Suppressor macrophage treated with lipopolysaccharide for 4 hours (primary cell): ENCODE measurements around the gene MED8.
A peak's percentile ranks its signal among the peaks of the same experiment; 100 is the strongest.

Experiments used
- DNase-seq: peaks from one replicate; pipeline ENCODE4 v3.0.0-alpha.2; 2020

The MED8 gene, protein sequence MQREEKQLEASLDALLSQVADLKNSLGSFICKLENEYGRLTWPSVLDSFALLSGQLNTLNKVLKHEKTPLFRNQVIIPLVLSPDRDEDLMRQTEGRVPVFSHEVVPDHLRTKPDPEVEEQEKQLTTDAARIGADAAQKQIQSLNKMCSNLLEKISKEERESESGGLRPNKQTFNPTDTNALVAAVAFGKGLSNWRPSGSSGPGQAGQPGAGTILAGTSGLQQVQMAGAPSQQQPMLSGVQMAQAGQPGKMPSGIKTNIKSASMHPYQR

GRCh38 chr1:43389326-43390313 lies at the start of gene MED8, which contains the start of gene SZT2:
TSS of gene MED8 (minus strand) at chr1:43389800. CDS start at chr1:43389764, 36 bp downstream.
TSS of gene SZT2 (plus strand) at chr1:43389899. CDS start at chr1:43389969, 70 bp downstream.
- DNase-seq = peak; percentile 97

- DNase-seq = no peak
Observed at GRCh38 chr1:43438953-43439581, 49.5 kb upstream of the MED8 start.

- no peak for DNase-seq
Observed at GRCh38 chr1:43438576-43438952, 49.0 kb upstream of the MED8 start.

DNA sequence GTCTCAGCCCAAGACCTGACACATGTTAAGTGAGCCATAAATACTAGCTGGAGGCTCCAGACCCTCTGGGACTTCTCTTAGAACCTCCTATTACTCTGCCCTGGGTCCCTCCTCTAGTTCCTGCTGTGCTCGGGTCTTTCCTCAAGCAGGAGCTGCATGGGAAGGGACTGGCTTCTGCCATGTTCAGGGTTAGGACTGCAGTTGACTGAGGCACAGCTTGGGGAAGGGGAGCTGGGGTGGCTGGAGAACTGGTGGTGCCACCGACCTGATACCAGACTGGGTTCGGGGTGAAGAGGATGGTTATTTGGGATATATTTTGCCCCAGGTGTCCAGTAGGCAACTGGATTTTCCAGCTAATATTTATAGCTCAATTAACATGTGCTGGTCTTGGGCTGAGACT lies 48.4 kb upstream of the MED8 start:
- DNase-seq = no peak

DNA sequence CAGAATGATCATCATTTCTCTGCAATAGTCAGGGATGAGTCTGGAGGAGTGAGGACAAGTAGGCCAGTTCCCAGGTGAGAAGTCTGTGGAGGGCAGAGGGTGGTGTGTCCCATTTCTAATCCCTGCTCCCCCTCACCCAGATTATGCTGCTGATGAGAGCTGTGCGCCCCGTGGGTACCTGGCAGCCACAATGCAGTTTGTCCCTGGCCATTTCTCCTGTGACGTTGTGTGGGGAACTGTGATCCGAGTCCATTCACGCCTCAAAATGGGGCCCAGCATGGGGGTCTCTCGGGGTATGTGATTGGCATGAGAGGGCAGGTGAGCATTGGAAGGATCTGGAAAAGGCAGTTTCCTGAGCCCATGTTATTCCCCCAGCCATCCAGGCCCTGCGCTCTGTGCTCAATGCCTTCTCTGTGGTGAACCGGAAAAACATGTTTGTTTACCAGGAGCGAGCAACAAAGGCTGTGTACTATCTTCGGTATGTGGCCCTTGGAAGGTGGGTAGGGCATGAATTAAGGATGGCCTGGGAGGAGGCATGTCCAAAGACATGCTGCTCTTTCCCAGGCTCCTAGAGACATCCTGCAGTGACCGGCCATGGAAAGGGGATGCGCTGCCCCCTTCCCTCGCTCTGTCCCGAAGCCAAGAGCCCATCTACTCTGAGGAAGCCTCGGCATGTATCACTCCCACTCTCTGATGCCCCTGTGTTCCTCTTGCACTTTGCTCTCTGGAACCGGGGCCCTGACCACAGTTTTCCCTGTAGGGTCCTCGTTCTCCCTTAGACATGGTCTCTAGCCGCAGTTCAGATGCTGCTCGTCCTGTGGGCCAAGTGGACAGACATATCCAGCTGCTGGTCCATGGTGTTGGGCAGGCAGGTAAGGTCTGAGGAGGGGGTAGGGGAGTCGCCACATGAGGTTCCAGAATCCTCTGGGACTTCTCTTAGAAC lies 47.7 kb upstream of the MED8 start:
- no peak for DNase-seq

- DNase-seq = no peak
Observed at GRCh38 chr1:43436371-43436770, 46.8 kb upstream of the MED8 start.

GRCh38 chr1:43435146-43436145 lies 45.8 kb upstream of the MED8 start:
- no peak for DNase-seq

DNA sequence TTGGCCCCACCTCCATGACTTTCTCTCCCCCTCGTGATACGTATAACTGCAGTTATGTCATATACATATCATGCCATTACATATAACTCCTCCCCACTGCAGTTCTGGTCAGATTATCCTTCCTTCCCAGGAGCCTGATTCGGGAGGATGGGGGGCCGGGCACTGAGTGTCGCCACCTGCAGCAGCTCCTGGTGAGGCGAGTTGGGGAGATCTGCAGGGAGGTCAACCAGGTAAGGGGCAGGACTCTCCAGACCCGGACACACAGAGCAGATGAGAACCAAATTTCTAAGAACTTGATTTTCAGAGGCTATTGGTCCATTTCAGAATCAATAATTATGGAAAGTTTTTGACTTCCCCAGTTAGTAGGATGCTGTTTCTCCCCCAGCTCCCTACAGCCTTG lies 44.7 kb upstream of the MED8 start:
- DNase-seq = no peak

- no peak for DNase-seq
Observed at GRCh38 chr1:43432907-43433306, 43.3 kb upstream of the MED8 start.

- no peak for DNase-seq
Observed at GRCh38 chr1:43432171-43432860, 42.7 kb upstream of the MED8 start.

DNA sequence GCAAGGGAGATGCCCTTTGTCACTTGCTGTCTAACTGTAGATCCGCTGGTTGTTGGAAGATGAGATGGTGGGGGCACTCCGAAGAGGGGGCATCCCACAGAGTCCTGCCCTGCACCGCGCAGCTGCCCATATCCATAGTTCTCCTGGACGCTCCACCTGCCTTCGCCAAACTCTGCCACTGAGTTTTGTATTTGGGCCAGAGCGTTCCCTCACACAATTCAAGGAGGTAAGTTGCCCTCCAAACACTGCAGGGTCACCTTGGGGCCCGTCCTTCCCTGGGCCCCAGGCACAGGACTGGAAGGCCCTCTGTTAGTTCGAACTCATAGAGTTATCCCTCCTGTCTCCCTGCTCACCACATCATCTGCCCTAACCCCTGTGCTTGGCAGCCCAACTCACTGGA lies 42.1 kb upstream of the MED8 start:
- DNase-seq = no peak

DNA sequence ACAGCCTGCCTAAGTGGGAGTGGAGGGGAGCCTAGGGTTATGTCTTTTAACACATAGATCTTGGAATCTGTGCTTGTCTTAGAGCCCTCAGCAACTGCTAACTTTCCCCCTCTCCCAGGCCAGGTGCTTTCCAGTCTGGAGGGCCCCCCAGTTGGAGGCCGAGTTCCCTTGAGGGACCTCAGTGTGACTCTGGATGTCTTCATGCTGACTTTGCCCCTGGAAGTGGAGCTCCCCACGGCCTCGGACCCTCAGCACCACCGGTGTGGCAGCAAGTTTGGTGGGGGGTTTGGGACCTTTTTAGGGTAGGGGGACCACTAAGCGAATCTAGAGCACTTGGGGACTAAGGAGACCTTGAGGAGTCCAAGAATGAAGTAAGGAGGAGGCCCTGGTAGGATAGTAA lies 41.2 kb upstream of the MED8 start:
- DNase-seq = no peak

GRCh38 chr1:43427941-43428340 lies 38.3 kb upstream of the MED8 start:
- no peak for DNase-seq

GRCh38 chr1:43427524-43427923 lies 37.9 kb upstream of the MED8 start:
- no peak for DNase-seq

GRCh38 chr1:43426221-43426620 lies 36.6 kb upstream of the MED8 start:
- no peak for DNase-seq

DNA sequence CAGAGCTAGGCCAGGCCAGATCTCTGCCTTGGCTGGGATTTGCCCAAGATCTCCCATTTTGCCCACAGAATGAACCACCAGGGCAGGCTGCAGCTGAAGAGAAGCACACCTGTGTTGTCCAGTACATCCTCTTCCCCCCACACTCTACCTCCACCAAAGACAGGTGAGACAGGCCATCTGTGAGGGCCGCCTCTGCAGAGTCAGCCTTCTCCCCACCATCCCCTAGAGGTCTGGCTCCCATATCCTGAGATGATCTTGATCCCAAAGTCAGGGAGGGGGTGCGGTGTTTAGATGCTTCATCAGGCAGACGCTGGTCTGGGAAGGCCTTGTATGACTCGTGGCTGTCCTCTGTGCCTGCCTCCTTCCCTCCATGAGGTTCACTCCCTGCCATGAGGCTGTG lies 35.4 kb upstream of the MED8 start:
- DNase-seq = no peak

DNA sequence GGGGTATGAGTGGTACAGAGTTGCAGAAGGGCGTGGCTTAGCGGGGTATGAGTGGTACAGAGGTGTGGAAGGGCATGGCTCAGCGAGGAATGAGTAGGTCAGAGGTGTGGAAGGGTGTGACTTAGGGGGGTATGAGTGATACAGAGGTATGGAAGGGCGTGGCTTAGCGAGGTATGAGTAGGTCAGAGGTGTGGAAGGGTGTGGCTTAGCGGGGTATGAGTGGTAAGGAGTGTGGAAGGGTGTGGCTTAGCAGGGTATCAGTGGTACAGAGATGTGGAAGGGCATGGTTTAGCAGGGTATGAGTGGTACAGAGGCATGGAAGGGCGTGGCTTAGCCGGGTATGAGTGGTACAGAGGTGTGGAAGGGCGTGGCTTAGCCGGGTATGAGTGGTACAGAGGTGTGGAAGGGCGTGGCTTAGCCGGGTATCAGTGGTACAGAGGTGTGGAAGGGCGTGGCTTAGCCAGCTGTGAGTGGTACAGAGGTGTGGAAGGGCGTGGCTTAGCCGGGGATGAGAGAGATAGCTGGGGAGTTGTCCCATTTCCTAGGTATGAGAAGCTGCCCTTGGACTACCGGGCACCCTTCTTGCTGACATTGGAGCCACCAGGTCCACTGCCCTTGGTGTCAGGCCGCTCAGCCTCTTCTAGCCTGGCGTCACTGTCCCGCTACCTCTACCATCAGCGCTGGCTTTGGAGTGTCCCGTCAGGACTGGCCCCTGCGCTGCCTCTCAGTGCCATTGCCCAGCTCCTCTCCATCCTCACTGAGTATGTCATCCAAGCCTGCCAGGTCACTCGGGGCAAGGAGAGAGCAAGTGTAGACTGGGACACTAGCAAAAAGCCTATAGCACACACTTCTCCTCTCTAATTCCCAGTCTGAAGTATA lies 34.3 kb upstream of the MED8 start:
- no peak for DNase-seq

DNA sequence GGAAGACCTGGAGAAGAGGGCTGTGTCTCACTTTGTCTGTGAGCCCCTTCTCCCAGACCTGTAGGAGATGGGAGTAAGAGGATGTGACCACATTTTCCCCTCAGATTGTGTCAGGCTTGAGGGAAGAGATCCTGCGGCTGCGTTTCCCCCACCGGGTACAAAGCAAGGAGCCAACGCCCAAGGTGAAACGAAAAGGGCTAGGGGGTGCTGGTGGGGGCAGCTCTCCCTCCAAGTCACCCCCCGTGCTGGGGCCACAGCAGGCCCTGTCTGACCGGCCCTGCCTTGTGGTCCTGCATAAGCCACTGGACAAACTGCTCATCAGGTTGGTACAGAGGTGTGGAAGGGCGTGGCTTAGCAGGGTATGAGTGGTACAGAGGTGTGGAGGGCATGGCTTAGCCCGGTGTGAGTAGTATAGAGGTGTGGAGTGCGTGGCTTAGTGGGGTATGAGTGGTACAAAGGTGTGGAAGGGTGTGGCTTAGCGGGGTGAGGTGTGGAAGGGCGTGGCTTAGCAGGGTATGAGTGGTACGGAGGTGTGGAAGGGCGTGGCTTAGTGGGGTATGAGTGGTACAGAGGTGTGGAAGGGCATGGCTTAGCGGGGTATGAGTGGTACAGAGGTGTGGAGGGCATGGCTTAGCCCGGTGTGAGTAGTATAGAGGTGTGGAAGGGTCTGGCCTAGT lies 33.5 kb upstream of the MED8 start:
- DNase-seq = no peak
